GM12873 (cell line): Measurements from ENCODE around the gene TRMT61A.

Experiments used
- CTCF ChIP-seq: IDR thresholded peaks from 2 replicates; pipeline ENCODE4 v1.5.1; 2012; ENCODE audit warnings: low read depth, mild to moderate bottlenecking, moderate library complexity, low read length, control low read depth; ENCODE audit not compliant: insufficient read depth; ENCODE audit errors: missing control alignments

The TRMT61A gene

GRCh38 chr14:103517174-103517566, 11.8 kb upstream of the TRMT61A start:
- no peak for TF ChIP-seq CTCF

GRCh38 chr14:103517721-103518421, 11.1 kb upstream of the TRMT61A start:
- no peak for TF ChIP-seq CTCF

- peak; percentile 96 for TF ChIP-seq CTCF
These were observed 10.5 kb upstream of the TRMT61A start for GRCh38 chr14:103518422-103519042.

- no peak for TF ChIP-seq CTCF
These were observed 9.8 kb upstream of the TRMT61A start for GRCh38 chr14:103519043-103519836.

- TF ChIP-seq CTCF, result no peak
These were observed 9.2 kb upstream of the TRMT61A start for GRCh38 chr14:103519837-103520212.

GRCh38 chr14:103520269-103520656, 8.7 kb upstream of the TRMT61A start:
- no peak for TF ChIP-seq CTCF
